Left renal pelvis (tissue), 4 donors: Measurements from ENCODE around the gene EPHA7. TPM values are rescaled to one million over a fixed set of nuclear protein-coding genes. Genes with fewer than 3 reads are reported as not detected.
A peak's percentile ranks its signal among the peaks of the same experiment; 100 is the strongest.

Source experiments
- DNase-seq, 4 donors: peaks; one replicate each; pipeline ENCODE4 v3.0.0-alpha.2; 2013; ENCODE audit warnings: low read depth in 4 of 4, low spot score in 3 of 4
- polyA plus RNA-seq, 4 donors: library from polyadenylated mRNA; unstranded; fragments of 120-200 nt; gene quantifications; one replicate each; pipeline ENCODE4 v1.2.1, GENCODE V29; 2013; ENCODE audit not compliant: insufficient read length in 4 of 4

The EPHA7 gene
- polyA plus RNA-seq, 4 donors = 18.3 to 49.7 (median 41.2) TPM

- no peak for DNase-seq
Measured at GRCh38 chr6:93266116-93266817, 153.1 kb downstream of the EPHA7 start.

GRCh38 chr6:93260881-93261280, 158.5 kb downstream of the EPHA7 start:
- DNase-seq = no peak

- no peak for DNase-seq
Measured at GRCh38 chr6:93259332-93259731, 160.0 kb downstream of the EPHA7 start.

GRCh38 chr6:93252930-93253329, 166.4 kb downstream of the EPHA7 start:
- DNase-seq = no peak

GRCh38 chr6:93248631-93249030, 170.7 kb downstream of the EPHA7 start:
- no peak for DNase-seq

- no peak for DNase-seq
Measured at GRCh38 chr6:93243231-93243778, 176.1 kb downstream of the EPHA7 start.

GRCh38 chr6:93242049-93242448, 177.3 kb downstream of the EPHA7 start:
- DNase-seq = no peak

GRCh38 chr6:93238632-93239031, 180.7 kb downstream of the EPHA7 start:
- DNase-seq = peak in 1 of 4 donors; percentile 5

GRCh38 chr6:93235775-93236174, 183.6 kb downstream of the EPHA7 start:
- DNase-seq = no peak

- DNase-seq = no peak
Measured at GRCh38 chr6:93226822-93227221, 192.5 kb downstream of the EPHA7 start.

GRCh38 chr6:93222071-93222851, 197.1 kb downstream of the EPHA7 start:
- DNase-seq = no peak

GRCh38 chr6:93219447-93219846, 199.9 kb downstream of the EPHA7 start:
- no peak for DNase-seq

- no peak for DNase-seq
Measured at GRCh38 chr6:93218096-93218495, 201.3 kb downstream of the EPHA7 start.

- no peak for DNase-seq
Measured at GRCh38 chr6:93213028-93213427, 206.3 kb downstream of the EPHA7 start.

- no peak for DNase-seq
Measured at GRCh38 chr6:93210908-93211307, 208.5 kb downstream of the EPHA7 start.

GRCh38 chr6:93209358-93209757, 210.0 kb downstream of the EPHA7 start:
- DNase-seq = no peak

GRCh38 chr6:93196406-93196970, 222.9 kb downstream of the EPHA7 start:
- DNase-seq = no peak

GRCh38 chr6:93194480-93194879, 224.9 kb downstream of the EPHA7 start:
- no peak for DNase-seq

GRCh38 chr6:93193868-93194267, 225.5 kb downstream of the EPHA7 start:
- DNase-seq = no peak
